HL-60 (cell line): ENCODE data around the gene IFNA5.

Experiments used
- DNase-seq, 2 experiments: peaks; one replicate each; pipeline ENCODE4 v3.0.0-alpha.2; 2010 to 2020; ENCODE audit warnings: low read depth in 1 of 2, low spot score in 1 of 2
- H3K27ac ChIP-seq: fragments of 250-450 bp; sonication (Bioruptor Pico); replicated peaks from 2 replicates; pipeline ENCODE4 v1.5.1; 2020; ENCODE audit warnings: mild to moderate bottlenecking, moderate library complexity
- H3K27me3 ChIP-seq: fragments of 250-450 bp; sonication (Bioruptor Pico); 2 replicates; pipeline ENCODE4 v1.5.1; 2021; ENCODE audit warnings: mild to moderate bottlenecking, moderate library complexity; ENCODE audit not compliant: insufficient read depth, poor library complexity, severe bottlenecking
- H3K4me3 ChIP-seq: replicated peaks from 2 replicates; pipeline ENCODE4 v1.5.1; 2011; ENCODE audit warnings: mild to moderate bottlenecking, control low read depth, low read length; ENCODE audit not compliant: insufficient read depth
- GABPA ChIP-seq: IDR thresholded peaks from 2 replicates; pipeline ENCODE4 v1.6.1; 2012; ENCODE audit warnings: low read depth
- POLR2AphosphoS5 ChIP-seq: IDR thresholded peaks from 2 replicates; pipeline ENCODE4 v1.6.1; 2012; ENCODE audit warnings: low read depth
- SPI1 ChIP-seq: IDR thresholded peaks from 2 replicates; pipeline ENCODE4 v1.6.1; 2012; ENCODE audit warnings: low read depth, mild to moderate bottlenecking, borderline replicate concordance
- TF ChIP-seq, protein P1 (sequence below): IDR thresholded peaks from one replicate; pipeline ENCODE4 v1.5.1; 2011; ENCODE audit warnings: low read length, control low read depth, inconsistent platforms; ENCODE audit not compliant: insufficient read depth
- TF ChIP-seq, protein P2 (sequence below): IDR thresholded peaks from 2 replicates; pipeline ENCODE4 v1.6.1; 2012; ENCODE audit warnings: low read depth; ENCODE audit not compliant: insufficient replicate concordance

IFNA5 gene

DNA sequence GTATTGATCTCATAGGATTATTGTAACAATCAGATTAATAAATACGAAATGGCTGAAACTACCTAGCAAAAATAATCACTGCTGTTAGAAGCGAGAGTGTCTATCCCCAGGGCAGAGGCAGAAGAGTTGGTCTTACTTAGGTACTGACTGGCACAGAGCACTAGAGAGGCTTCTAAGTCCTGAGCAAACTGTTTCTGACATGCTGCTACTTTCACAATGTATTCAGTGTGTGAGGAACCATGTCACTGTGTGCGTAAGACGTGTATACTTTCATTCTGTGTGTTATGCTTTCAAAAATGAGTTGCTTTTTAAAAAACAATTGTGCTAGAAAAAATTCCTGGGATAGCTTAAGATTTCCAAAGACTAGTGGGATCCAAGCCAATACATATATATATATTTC lies 35.6 kb upstream of the IFNA5 start:
- Histone ChIP-seq H3K27ac (no peak overlapping the region), H3K27me3 (no peaks in the 10 kb centered on the region), H3K4me3 (no peak overlapping the region)
- DNase-seq = no peak
- TF ChIP-seq, protein P1, sequence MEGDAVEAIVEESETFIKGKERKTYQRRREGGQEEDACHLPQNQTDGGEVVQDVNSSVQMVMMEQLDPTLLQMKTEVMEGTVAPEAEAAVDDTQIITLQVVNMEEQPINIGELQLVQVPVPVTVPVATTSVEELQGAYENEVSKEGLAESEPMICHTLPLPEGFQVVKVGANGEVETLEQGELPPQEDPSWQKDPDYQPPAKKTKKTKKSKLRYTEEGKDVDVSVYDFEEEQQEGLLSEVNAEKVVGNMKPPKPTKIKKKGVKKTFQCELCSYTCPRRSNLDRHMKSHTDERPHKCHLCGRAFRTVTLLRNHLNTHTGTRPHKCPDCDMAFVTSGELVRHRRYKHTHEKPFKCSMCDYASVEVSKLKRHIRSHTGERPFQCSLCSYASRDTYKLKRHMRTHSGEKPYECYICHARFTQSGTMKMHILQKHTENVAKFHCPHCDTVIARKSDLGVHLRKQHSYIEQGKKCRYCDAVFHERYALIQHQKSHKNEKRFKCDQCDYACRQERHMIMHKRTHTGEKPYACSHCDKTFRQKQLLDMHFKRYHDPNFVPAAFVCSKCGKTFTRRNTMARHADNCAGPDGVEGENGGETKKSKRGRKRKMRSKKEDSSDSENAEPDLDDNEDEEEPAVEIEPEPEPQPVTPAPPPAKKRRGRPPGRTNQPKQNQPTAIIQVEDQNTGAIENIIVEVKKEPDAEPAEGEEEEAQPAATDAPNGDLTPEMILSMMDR = no peak
- TF ChIP-seq SPI1 (no peak), GABPA (no peak), POLR2AphosphoS5 (no peak)
- TF ChIP-seq, protein P2, sequence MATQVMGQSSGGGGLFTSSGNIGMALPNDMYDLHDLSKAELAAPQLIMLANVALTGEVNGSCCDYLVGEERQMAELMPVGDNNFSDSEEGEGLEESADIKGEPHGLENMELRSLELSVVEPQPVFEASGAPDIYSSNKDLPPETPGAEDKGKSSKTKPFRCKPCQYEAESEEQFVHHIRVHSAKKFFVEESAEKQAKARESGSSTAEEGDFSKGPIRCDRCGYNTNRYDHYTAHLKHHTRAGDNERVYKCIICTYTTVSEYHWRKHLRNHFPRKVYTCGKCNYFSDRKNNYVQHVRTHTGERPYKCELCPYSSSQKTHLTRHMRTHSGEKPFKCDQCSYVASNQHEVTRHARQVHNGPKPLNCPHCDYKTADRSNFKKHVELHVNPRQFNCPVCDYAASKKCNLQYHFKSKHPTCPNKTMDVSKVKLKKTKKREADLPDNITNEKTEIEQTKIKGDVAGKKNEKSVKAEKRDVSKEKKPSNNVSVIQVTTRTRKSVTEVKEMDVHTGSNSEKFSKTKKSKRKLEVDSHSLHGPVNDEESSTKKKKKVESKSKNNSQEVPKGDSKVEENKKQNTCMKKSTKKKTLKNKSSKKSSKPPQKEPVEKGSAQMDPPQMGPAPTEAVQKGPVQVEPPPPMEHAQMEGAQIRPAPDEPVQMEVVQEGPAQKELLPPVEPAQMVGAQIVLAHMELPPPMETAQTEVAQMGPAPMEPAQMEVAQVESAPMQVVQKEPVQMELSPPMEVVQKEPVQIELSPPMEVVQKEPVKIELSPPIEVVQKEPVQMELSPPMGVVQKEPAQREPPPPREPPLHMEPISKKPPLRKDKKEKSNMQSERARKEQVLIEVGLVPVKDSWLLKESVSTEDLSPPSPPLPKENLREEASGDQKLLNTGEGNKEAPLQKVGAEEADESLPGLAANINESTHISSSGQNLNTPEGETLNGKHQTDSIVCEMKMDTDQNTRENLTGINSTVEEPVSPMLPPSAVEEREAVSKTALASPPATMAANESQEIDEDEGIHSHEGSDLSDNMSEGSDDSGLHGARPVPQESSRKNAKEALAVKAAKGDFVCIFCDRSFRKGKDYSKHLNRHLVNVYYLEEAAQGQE = no peak

DNA sequence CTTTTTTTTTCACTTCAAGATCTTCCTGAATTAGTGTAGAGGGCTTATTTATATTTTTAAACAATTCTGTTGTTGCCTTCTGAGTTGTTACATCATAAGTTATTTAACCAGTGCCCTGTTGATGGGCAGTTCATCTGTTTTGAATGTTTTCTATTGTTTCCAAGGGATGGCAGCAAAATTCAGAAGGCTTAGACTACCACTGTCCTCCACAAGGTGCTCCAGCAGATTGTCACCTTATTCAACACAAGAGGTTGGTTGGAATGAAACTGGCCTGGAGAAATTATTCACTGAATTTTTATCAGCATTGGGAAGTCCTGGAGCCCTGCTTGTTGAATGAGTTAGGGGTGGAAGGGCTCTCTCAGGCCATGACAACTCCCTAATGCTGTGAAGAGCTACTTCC lies 31.3 kb upstream of the IFNA5 start:
- Histone ChIP-seq H3K27me3 (no peaks in the 10 kb centered on the region), H3K4me3 (no peak overlapping the region)
- DNase-seq = no peak

DNA sequence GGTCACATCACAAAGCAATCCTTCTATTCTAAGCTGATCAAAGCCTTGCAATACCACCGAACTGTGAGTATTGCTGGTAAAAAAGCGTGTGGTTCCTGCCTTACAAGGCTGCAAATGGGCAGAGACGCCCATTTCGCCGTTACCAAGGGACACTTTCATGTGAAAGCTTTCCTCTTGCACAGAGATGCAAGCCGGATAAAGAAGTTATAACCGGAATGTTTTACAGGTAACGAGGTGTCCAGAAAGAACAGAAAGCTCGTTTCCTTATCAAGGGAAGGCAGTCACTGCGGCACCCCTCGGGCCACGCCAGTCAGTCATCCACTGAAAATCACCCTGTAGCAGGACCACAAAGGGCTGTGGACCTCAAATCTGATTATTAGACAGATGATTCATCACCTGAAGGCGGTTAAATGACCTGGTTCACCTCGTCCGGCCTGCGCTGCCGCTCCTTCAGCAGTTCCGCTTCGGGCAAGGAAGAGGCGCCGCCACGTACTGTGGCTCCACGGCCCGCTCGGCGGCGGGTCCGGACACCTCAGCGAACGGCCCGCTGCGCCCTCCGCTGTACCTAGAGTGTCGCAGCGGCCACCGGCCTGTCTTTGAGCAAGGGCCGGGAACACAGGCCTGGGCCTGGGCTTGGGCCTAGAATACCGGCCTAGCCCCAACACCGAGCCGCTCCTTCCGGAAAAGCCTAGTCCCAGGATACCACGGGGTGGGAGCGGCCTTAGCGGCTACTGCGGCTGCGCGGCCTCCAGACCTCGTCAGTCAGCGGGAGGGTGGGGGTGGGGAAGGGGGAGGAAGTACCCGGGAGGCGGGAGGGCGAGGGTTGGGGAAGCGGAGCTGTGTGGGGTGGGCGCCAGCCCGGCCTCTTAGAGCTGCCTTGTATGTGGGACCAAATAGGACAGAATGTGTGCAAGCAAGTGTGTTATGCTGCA lies 29.9 kb upstream of the IFNA5 start, which contains the start of gene KLHL9:
Gene KLHL9, minus strand, starts transcription at position 704 of the 932 bp plus-strand sequence. Its CDS starts 545 bp downstream, at position 159.
- no peaks in the 10 kb centered on the region for H3K27me3 ChIP-seq
- H3K4me3 ChIP-seq = peak within 1 kb of the TSS; percentile 64
- peak within 1 kb of the TSS; percentile 96 for H3K27ac ChIP-seq
- peak; percentile 47 to 78 for DNase-seq
- TF ChIP-seq, protein P2 = no peak
- peak; percentile 44; the same call in 1 of the 2 replicates for TF ChIP-seq POLR2AphosphoS5
- peak; percentile 70 for TF ChIP-seq SPI1
- TF ChIP-seq, protein P1 = no peak
- TF ChIP-seq GABPA = no peak

More for the DNA sequence above, 31.3 kb upstream of the IFNA5 start:
- no peak overlapping the region for H3K27ac ChIP-seq
- TF ChIP-seq SPI1 (no peak), GABPA (no peak), POLR2AphosphoS5 (no peak)
- TF ChIP-seq, protein P1 = no peak
- TF ChIP-seq, protein P2 = no peak
